Measurements from ENCODE around the gene CHCHD1.

DNA sequence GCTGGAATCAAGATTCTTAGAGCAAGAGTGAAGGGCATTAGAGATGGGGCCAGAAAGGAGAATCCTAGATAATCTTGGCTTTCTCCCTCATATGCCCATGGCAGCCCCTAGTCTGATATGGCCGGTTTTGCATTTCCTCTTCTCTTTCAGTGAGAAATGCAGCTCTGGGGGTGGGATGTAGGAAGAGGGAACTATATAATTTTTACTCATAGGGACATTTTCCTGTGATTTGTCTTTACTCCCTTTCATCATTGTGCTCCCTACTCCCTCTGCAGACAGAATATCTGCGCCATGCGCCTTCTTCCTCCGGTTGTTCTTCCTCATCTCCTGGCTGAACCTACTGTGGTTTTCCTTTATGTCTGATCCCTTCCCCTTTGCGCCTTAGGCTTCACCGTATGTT is 16.8 kb upstream of the CHCHD1 start:
- TF ChIP-seq, protein P1, sequence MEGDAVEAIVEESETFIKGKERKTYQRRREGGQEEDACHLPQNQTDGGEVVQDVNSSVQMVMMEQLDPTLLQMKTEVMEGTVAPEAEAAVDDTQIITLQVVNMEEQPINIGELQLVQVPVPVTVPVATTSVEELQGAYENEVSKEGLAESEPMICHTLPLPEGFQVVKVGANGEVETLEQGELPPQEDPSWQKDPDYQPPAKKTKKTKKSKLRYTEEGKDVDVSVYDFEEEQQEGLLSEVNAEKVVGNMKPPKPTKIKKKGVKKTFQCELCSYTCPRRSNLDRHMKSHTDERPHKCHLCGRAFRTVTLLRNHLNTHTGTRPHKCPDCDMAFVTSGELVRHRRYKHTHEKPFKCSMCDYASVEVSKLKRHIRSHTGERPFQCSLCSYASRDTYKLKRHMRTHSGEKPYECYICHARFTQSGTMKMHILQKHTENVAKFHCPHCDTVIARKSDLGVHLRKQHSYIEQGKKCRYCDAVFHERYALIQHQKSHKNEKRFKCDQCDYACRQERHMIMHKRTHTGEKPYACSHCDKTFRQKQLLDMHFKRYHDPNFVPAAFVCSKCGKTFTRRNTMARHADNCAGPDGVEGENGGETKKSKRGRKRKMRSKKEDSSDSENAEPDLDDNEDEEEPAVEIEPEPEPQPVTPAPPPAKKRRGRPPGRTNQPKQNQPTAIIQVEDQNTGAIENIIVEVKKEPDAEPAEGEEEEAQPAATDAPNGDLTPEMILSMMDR (conservative IDR thresholded peaks at IDR 0.05; ENCODE audit: low read length) = no peak
- no peak for TF ChIP-seq EZH2phosphoT487 (IDR thresholded peaks at IDR 0.05; ENCODE audit: borderline replicate concordance)

All from Loucy (cell line).